Fibroblast of skin of right quadriceps (primary cell): Measurements from ENCODE around the gene KDM4B.
"Not testable (repeated sequence)": the region's sequence is repeated elsewhere in the genome, so short reads cannot be mapped to it uniquely, and the experiment has no call there.

Experiments
- DNase-seq: peaks from one replicate; pipeline ENCODE4 v3.0.0-alpha.2; 2013

KDM4B gene

DNA sequence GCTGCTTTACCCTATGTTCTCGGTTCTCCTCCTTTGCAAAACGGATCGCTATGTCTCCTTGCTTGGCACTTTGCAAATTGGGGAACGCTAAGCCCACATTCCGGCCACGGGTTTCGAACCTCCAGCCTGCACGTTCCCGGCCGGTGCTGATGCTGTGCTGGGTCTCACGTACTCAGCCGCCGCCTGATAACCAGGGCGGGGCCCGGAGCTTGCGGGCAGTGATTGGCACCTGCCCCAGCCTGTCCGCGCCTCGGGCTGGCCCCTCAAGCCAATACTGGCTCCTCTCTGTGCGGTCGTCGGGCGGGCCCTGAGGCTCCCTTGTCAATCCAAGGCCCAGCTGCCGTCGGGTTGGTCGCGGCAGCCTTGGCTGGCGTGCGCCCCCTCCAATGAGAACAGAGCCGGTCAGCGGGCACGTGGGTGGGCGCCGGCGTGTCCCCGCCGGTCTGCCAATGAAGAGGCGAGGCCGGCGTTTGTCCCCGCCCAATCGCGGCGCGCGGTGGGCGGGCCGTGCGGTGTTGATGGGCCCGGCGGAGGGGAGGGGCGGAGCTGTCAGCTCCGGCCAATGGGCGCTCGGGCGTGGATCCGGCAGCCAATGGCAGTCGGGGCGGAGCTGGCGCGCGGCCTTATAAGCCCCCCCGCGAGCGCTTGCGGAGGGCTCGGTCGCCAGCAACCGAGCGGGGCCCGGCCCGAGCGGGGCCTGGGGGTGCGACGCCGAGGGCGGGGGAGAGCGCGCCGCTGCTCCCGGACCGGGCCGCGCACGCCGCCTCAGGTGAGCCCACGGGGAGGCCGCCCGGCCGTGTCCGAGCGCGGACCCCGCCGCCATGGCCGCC lies at the start of gene KDM4B:
TSS of gene KDM4B (plus strand) at position 652 of the 830 bp plus-strand sequence. CDS start 63,778 bp downstream, outside the sequence.
- peak; percentile 100 for DNase-seq

DNA sequence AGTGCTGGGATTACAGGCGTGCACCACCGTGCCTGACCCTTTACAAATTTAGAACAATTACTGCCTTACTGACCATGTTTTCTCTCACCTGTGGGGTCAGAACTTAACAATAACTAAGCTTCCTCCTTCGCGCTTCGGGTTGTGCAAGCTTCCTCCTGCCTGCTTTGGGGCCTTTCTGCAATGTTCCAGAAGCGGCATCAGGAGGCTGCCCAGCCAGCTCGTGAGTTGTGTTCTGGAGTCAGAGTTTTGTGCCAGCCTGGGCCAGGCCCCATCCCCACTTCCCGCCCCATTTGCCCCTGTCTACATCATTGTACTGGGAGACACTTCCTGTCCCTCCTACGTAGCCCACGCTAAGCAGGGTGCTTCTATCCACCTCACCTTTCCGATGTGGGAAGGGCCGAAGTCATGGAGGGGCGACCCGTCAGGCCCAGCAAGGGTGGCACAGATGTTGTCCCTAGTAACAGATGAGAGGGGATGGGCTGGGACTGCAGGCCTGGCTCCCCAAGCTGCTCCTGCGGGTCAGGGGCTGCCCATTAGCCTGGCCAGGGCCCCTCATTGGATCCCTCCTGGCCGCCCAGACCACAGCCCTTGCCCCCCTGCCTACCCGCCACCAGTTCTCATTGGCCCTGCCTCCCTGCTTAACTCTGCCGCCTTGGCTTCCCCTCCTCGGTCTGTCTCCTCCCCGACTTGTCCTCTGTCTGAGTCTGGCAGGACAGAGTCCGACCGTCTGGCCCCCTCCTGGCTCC lies 46.2 kb upstream of the KDM4B start:
- DNase-seq = no peak

DNA sequence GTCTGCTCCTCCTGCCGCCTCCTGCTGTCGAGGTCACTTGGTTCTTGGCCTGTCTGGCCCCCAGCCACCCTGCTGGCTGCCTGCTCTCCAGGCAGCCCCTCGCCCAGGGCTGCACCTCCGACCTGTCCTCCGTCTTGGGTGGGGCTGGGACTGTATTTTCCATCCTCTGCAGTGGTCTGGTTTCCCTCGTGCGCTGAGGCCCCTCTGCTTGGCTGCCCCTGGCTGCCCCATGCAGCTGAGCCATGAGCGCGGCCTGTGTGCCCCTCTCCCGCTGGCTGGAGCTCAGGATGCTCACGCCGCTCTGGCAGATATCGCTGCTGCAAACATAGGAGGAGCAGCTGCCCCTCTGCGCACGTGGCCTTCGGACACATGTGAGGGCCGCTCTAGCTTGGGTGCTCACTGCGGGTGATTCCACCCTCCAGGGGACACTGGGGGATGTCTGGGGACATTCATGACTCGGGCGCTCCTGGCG lies 45.6 kb upstream of the KDM4B start:
- DNase-seq = no peak

DNA sequence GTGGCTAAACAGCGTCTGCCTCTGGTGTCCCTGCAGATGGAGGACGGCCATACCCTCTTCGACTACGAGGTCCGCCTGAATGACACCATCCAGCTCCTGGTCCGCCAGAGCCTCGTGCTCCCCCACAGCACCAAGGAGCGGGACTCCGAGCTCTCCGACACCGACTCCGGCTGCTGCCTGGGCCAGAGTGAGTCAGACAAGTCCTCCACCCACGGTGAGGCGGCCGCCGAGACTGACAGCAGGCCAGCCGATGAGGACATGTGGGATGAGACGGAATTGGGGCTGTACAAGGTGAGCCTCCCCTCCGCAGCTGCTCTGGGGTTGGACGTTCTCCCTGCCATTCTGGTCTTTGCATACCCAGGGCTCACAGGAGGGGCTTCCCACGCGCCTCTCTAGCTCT lies 39.7 kb upstream of the KDM4B start:
- DNase-seq = no peak

DNA sequence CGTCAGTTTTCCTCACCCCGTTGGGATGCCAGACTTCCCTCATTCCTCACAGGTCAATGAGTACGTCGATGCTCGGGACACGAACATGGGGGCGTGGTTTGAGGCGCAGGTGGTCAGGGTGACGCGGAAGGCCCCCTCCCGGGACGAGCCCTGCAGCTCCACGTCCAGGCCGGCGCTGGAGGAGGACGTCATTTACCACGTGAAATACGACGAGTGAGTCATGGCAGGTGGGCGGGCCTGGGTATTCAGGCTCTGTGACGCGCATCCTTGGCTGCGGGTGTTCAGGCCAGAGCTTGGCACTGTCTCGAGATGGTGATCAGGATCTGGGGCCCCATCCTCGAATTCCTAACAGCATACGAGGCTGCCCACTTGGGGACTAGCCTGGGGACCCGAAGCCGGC lies 38.2 kb upstream of the KDM4B start:
- peak; percentile 22 for DNase-seq

DNA sequence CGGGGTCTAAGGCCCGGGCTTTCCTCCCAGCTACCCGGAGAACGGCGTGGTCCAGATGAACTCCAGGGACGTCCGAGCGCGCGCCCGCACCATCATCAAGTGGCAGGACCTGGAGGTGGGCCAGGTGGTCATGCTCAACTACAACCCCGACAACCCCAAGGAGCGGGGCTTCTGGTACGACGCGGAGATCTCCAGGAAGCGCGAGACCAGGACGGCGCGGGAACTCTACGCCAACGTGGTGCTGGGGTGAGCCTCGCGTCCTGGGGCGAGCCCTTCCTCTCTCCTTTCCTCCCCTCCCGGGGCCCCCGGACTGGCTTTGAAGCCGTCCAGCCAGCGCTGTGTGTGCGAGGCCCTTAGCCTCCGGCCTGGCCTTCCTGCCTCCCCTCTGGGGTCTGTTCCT lies 36.2 kb upstream of the KDM4B start:
- no peak for DNase-seq

DNA sequence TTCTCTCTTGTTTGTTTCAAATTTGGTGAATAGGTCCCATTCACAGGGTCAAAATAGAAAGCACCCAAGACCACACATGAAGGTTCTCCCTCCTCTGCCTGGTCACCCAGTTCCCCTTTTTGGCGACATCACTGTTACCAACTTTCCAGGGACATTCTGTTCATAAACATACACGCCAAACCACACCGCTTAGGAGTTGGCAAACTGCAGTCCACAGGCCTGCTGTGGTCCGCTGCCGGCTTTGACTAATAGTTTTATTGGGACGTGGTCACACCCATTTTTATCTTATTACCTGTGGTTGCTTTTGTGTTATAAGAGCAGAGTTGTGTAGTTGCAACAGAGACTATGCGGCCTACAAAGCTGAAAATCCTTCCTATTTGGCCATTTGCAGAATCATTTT lies 35.4 kb upstream of the KDM4B start:
- DNase-seq = no peak

DNA sequence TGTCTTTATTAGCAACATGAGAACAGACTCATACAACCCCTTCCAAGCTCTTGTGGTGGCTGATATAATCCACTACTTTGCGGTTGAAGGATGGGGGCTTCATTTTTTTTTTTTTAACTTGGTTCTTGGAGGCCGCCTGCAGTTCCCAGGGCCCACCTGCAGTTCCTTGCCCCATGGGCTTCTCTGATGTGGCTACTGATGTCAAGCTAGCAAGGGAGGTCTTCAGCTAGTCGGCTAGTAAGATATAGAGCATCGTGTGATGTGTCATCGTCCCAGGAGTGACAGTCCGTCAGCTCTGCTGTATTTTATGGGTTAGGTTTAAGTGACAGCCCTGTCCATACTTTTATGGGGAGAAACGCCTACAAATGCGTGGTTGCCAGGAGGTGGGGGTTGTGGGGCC lies 33.5 kb upstream of the KDM4B start:
- DNase-seq = no peak

DNA sequence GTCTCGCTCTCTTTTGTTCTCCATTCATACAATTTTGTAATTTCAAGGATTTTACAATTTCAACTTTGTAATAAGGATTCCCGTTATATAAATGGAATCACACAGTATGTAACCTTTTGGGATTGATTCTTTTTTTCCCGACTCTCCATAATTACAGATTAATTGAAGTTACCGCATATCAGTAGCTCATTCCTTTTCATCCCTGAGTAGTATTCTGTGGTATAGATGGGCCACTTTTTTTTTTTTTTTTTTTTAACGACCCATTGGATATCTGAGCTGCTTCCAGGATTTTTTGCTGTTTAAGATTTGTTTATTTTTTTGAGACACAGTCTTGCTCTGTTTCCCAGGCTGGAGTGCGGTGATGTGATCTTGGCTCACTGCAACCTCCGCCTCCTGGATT lies 31.9 kb upstream of the KDM4B start:
- DNase-seq = no peak

DNA sequence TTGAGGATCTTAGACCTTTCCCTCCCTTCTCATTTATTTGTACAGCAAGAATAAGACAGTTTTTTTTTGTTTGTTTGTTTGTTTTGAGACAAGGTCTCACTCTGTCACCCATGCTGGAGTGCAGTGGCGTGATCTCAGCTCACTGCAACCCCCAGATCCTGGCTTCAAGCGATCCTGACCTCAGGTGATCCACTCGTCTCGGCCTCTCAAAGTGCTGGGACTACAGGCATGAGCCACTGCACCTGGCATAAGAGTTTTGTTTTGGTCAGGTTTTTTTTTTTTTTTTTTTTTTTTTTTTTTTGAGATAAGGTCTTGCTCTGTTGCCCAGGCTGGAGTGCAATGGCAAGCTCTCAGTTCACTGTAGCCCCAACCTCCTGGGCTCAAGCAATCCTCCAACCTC lies 30.5 kb upstream of the KDM4B start:
- not testable (repeated sequence) for DNase-seq

DNA sequence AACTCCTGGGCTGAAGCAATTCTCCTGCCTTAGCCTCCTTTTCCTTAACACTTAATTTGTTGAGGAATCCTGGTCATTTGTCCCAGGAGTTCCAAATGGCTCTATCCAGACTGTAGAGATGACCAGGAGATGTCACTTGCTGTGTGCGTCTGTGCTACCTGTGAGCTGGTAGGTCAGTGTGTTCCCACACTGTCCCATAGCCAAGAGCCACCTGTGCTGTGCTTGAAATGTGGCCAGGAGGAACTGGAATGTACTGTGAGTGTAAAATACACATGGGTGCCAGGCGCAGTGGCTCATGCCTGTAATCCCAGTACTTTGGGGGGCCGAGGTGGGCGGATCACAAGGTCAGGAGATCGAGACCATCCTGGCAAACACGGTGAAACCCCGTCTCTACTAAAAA lies 29.4 kb upstream of the KDM4B start:
- DNase-seq = no peak

DNA sequence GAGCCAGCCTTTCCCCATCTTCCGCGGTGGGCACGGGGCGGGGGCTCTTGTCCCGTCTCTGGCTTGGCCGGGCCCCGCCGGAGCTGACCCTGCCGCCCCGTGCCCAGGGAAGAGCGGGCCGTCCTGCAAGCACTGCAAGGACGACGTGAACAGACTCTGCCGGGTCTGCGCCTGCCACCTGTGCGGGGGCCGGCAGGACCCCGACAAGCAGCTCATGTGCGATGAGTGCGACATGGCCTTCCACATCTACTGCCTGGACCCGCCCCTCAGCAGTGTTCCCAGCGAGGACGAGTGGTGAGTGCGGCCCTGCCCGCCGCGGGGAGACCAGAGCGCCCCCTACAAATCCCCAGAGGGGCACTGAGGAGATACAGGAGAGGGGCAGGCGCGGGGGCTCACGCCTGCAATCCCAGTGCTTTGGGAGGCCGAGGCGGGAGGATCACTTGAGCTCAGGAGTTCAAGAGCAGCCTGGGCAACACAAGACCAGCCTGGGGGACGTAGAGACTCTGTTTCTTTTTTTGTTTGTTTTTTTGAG lies 27.2 kb upstream of the KDM4B start:
- DNase-seq = not testable (repeated sequence)

DNA sequence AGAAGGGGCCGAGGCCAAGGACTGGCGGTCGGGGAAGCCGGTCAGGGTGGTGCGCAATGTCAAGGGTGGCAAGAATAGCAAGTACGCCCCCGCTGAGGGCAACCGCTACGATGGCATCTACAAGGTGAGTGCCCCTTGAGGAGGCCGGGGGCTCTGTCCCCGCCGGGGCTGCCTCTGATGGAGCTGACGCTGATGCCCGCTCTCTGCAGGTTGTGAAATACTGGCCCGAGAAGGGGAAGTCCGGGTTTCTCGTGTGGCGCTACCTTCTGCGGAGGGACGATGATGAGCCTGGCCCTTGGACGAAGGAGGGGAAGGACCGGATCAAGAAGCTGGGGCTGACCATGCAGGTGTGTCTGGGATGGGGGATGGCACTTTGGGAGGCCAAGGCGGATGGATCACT lies 18.3 kb upstream of the KDM4B start:
- DNase-seq = not testable (repeated sequence)

DNA sequence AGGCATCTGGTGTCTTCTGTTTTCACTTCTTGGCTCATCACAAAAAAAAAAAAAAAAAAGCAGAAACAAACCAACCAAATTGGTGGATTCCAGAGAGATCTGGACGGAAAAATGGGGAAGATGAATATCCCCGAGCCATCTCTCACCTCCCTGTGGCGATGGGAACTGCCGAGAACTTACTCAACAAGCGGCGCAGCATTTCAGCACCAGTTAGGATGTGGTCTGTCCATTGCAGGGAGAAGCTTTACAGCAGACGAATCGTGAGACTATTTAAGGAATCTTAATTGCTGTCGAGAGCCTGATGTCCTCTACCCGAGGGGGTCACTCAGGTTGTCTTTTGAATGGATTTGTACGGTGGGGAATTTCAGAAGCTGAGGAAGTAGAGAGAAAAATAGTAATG lies 17.3 kb upstream of the KDM4B start:
- DNase-seq = no peak

DNA sequence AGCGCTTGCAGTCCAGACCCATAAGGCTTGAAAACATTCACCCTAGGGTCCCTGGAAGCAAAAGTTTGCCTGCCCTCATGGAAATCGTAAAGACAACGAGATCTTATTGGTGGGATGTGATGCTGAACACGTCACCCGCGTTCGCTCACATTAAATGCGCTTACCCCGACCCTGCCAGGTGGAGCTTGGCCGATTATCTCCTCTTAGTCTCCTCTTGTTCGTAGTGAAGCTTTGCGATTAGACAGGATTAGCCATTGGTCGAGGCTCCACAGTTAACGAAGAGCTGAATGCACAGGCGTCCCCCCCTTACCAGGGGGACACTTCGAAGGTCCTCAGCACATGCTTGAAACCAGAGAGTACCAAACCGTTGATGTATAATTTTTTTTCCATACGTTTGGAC lies 16.0 kb upstream of the KDM4B start:
- DNase-seq = no peak

DNA sequence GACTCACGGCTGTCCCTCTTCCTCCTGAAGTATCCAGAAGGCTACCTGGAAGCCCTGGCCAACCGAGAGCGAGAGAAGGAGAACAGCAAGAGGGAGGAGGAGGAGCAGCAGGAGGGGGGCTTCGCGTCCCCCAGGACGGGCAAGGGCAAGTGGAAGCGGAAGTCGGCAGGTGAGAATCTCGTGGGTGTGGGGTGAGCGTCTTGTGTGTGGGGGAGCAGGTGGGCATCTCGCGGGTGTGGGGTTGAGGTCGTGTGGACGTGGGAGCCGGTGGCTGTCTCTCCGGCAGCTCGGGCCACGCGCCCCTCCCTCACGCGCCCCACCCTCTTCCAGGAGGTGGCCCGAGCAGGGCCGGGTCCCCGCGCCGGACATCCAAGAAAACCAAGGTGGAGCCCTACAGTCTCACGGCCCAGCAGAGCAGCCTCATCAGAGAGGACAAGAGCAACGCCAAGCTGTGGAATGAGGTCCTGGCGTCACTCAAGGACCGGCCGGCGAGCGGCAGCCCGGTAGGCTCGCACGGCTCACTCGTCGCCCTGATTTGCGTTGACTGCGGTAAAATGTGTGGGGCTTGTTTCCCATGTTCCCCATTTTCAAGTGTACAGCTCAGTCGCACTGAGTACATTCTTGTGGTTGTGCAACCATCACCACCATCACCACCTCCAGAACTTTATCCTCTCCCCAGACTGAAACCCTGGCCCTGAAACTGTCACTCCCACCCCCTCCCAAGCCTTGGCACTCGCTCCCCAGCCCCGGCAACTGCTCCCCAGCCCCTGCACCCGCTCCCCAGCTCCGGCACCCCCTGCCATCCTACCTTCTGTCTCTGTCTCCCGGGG lies 14.4 kb upstream of the KDM4B start:
- not testable (repeated sequence) for DNase-seq

DNA sequence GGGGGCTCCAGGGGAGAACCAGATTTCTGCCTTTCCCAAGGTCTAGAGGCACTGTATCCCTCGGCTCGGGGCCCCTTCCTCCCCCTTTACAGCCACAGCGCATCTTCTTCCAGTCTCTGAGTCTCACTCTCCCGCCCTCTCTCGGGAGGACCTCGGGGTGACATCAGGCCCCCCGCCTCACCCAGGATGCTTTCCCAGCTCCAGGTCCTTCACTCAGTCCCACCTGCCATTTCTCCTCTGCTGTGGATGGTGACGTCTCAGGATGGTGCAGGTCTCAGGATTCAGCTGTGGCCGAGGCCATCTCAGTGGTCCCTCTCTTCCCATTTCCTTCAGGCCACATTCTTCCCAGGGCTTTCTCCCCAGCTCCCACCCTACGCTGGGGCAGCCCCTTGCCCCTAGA lies 13.6 kb upstream of the KDM4B start:
- DNase-seq = no peak

DNA sequence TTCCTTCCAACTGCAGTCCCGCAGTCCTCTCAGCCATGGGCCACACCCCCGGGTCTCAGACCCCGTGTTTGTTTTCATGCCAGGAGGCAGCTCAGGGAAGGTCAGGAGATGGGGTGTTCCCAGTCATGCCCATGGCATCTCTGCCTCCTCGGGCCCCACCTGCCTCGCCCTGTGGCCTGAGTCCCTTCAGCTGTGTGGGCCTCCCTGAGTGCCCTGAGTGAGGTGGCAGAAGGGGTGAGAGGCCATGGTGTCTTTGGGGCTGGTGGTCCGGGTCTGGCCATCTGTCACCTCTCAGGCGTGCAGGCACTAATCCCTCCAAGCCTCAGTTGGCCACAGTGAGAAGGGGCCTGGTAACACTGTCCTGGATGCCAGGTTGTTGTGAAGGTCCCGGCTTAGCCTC lies 10.9 kb upstream of the KDM4B start:
- DNase-seq = no peak

DNA sequence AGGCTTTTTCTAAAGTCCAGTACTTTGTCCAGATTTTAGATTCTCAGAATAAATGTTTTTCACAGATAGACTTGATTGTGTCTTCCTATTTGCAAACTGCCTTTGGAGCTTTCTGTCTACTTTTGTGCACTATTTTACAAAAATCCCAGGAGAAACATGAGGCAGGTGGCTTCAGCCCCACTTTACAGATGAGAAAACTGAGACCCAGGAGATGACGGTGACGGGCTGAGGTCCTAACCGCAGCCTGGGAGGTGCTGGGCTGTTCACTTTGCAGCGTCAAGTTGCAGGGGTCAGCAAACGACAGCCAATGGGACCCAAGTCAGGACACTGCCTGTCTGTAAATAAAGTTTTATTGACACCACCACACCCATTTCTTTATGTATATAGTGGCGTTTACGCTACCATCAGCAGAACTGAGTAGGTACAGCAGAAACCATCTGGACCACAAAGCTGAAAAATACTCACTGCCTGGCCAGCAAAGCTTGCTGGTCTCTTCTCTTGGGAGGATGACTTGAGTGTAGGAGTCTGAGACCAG lies 6.8 kb upstream of the KDM4B start:
- no peak for DNase-seq

DNA sequence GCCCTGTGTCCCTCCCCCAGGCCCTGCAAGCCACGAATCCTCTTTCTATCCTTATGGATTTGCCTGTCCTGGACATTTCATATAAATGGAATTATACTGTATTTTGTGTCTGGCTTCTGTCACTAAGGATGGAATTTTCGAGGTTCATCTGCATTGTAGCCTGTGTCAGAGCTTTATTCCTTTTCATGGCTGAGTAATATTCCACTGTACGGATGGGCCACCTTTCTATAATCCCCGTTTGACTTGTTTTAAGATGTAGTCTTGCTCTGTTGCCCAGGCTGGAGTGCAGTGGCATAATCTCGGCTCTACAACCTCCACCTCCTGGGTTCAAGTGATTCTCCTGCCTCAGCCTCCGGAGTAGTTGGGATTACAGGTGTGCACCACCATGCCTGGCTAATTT lies 3.9 kb upstream of the KDM4B start:
- no peak for DNase-seq

DNA sequence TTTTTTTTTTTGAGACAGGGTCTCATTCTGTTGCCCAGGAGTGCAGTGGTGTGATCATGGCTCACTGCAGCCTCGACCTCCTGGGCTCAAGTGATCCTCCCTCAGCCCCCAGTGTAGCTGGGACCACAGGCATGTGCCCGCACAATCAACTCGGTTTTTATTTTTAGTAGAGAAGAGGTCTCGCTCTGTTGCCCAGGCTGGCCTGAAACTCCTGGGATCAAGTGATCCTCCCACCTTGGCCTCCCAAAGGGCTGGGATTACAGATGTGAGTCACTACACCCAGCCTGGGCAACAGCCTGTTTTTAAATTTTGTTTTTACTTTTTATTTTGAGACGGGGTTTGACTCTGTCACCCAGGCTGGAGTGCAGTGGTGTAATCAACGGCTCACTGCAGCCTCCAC lies 2.3 kb upstream of the KDM4B start:
- DNase-seq = no peak

DNA sequence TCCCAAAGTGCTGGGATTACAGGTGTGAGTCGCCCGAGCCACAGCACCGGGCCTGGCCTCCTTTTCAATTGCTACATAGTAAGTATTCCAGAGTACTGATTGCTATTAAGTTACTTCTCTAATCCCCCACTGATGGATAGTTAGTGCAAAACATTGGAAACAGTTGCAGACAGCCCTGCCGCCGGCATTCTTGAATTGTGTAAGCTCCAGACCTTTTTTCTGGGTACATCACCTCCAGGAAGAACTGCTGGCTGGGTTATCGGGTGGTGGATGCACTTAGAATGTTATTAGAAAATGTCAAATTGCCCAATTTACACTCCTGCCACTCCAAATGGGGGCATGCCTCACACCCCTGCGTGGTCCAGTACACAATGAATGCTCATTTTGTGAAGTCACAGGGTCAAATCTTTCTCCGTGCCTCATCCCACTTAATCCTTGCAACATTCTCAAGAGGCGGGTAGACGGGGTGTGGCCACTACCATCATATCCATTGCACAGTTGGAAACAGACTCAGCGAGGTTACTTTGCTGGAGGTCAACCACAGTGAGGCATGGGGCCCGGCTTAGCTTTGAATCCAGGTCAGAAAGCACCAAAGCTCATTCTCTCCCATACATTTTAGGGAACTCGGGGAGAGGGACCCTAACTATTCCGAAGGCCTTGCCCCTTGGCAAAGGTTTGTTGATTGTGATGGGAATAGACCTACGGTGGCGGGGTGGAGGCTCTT lies 1.0 kb upstream of the KDM4B start:
- DNase-seq = peak; percentile 31
